SK-N-SH (cell line): Measurements from ENCODE around the gene IL18.

Experiments
- MEF2A ChIP-seq: IDR thresholded peaks from 2 replicates; pipeline ENCODE4 v1.4.0; 2012; ENCODE audit warnings: low read depth, borderline replicate concordance
- POLR2AphosphoS5 ChIP-seq: IDR thresholded peaks from 2 replicates; pipeline ENCODE4 v1.6.1; 2012; ENCODE audit warnings: low read depth, low read length
- TF ChIP-seq, protein P1 (sequence below): fragments of 200-600 bp; sonication (generic); IDR thresholded peaks from 2 replicates; pipeline ENCODE4 v1.6.1; 2017; ENCODE audit warnings: antibody characterized with exemption, mild to moderate bottlenecking, moderate library complexity
- TF ChIP-seq, protein P2 (sequence below): IDR thresholded peaks from 2 replicates; pipeline ENCODE4 v1.4.0; 2012; ENCODE audit warnings: low read depth, borderline replicate concordance

DNA sequence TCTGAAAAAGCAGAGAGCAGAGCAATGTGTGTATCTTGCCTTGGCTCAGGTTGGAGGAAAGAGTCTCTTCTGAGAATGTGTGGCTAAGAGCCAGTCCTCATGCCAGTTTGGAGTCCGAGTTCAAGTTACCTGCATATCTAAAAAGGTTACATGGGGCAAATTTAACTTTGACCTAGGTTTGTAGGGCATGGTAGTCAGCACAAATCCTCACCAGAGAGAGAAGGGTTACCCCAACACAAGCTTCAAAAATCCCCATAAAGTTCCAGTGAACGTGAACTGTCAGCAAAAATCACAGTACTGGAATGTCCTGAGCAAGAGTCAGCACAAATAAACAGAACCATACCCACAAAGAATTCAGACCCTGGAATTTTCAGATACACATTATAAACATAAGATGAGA lies 63.4 kb downstream of the IL18 start:
- TF ChIP-seq, protein P1, sequence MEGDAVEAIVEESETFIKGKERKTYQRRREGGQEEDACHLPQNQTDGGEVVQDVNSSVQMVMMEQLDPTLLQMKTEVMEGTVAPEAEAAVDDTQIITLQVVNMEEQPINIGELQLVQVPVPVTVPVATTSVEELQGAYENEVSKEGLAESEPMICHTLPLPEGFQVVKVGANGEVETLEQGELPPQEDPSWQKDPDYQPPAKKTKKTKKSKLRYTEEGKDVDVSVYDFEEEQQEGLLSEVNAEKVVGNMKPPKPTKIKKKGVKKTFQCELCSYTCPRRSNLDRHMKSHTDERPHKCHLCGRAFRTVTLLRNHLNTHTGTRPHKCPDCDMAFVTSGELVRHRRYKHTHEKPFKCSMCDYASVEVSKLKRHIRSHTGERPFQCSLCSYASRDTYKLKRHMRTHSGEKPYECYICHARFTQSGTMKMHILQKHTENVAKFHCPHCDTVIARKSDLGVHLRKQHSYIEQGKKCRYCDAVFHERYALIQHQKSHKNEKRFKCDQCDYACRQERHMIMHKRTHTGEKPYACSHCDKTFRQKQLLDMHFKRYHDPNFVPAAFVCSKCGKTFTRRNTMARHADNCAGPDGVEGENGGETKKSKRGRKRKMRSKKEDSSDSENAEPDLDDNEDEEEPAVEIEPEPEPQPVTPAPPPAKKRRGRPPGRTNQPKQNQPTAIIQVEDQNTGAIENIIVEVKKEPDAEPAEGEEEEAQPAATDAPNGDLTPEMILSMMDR: no peak
- TF ChIP-seq MEF2A: no peak
- TF ChIP-seq, protein P2, sequence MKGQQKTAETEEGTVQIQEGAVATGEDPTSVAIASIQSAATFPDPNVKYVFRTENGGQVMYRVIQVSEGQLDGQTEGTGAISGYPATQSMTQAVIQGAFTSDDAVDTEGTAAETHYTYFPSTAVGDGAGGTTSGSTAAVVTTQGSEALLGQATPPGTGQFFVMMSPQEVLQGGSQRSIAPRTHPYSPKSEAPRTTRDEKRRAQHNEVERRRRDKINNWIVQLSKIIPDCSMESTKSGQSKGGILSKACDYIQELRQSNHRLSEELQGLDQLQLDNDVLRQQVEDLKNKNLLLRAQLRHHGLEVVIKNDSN: no peak
- no peak for TF ChIP-seq POLR2AphosphoS5
